Effector memory CD4-positive, alpha-beta T cell (primary cell): ENCODE results near the gene LCK.
A peak's percentile ranks its signal among the peaks of the same experiment; 100 is the strongest.

Source experiments
- DNase-seq, 3 donors: peaks; one replicate each; pipeline ENCODE4 v3.0.0-alpha.2; 2020
- H3K27ac ChIP-seq: 2 replicates; pipeline ENCODE4 v1.7.0; 2013; ENCODE audit warnings: mild to moderate bottlenecking, low read length, moderate library complexity; ENCODE audit not compliant: insufficient read depth, poor library complexity, severe bottlenecking
- H3K27me3 ChIP-seq: replicated peaks from 2 replicates; pipeline ENCODE4 v1.7.0; 2013; ENCODE audit warnings: mild to moderate bottlenecking, low read length; ENCODE audit not compliant: insufficient read depth, control insufficient read depth, poor library complexity, severe bottlenecking
- H3K36me3 ChIP-seq: 2 replicates; pipeline ENCODE4 v1.7.0; 2013; ENCODE audit warnings: mild to moderate bottlenecking, low read length, moderate library complexity; ENCODE audit not compliant: control insufficient read depth, insufficient read depth
- H3K4me1 ChIP-seq: 2 replicates; pipeline ENCODE4 v1.7.0; 2013; ENCODE audit warnings: low read length, mild to moderate bottlenecking; ENCODE audit not compliant: control insufficient read depth, insufficient read depth, poor library complexity, severe bottlenecking
- H3K4me3 ChIP-seq: 2 replicates; pipeline ENCODE4 v1.7.0; 2013; ENCODE audit warnings: low read length, low read depth, mild to moderate bottlenecking; ENCODE audit not compliant: insufficient read depth, poor library complexity, severe bottlenecking
- H3K9me3 ChIP-seq: 2 replicates; pipeline ENCODE4 v1.7.0; 2013; ENCODE audit warnings: mild to moderate bottlenecking, low read length, moderate library complexity; ENCODE audit not compliant: control insufficient read depth
- total RNA-seq, 3 donors: gene quantifications; one replicate each; lab custom pipeline; 2026; lab: John Stamatoyannopoulos, UW

Gene LCK
- 324 to 464 (median 375) reads per million in 3 donors for total RNA-seq

DNA sequence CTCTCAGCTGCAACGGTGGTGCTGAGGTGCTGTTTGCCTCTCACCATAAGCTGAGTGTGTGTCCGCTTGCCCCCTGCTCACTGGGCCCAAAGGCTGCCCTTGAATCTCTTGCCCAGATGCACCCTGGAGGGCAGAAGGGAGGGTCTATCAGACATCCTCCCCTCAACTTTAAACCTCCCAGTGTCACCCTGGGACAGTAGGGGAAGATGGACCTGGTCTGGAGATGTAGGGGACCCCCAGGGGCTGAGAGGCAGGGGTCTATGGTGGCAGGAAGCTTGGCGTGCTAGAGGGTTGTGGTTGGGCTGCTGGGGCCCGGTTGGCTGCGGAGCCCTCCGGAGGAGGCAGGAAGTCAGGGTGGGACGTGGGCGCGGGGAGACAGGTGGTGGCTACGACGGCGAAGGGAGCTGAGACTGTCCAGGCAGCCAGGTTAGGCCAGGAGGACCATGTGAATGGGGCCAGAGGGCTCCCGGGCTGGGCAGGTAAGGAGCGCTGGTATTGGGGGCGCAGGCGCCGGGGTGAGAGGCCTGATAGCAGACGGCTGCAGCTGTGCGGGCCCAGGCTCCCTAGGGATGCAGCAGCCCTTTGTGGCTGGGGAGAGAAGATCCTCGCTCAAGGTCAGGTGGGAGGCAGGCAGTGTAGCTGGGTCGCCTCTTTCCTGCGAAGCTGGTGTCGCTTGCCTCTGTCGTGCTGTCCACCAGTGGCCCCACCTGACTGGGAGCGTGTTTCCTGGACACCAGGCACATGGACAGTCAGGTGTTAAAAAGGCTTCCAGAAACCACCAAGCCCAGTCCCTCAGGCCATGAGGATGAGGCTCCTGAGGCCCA is at the start of gene LCK:
Gene LCK (plus strand): TSS at position 373 of the 824 bp plus-strand sequence. CDS start 23,065 bp downstream, outside the sequence.
- Histone ChIP-seq H3K4me3 (peak within 1 kb of the TSS; percentile 80), H3K4me1 (peaks cover 60% of the 10 kb centered on the region), H3K9me3 (no peaks in the 10 kb centered on the region), H3K36me3 (no peaks in the 10 kb centered on the region), H3K27ac (peak within 1 kb of the TSS; percentile 92), H3K27me3 (no peaks in the 10 kb centered on the region)
- peak; percentile 33 to 42 (median 41) for DNase-seq

DNA sequence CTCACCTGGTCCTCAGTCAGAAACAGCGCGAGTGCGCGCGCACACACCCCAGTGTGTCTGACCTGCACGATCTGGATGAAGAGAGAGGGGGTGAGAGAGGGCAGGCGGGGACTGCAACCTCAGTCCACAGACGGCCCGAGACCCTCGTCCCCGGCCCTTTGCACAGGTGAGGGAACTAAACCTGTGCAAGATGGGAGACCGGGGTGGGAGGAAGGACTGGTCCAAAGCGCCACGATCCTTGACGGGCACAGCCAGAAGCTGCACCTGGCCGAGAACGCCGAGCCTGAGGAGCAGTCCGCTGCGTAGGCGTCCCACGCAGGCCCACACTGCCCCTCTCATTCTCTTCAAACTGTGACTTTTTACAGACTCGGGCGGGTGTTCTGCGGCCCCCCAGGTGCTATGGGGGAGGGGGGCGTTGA is 46.1 kb upstream of the LCK start:
- peak overlapping the region; percentile 75 for H3K27ac ChIP-seq
- DNase-seq: no peak
- peak overlapping the region; percentile 74 for H3K4me3 ChIP-seq
- H3K9me3 ChIP-seq: no peaks in the 10 kb centered on the region
- no peaks in the 10 kb centered on the region for H3K27me3 ChIP-seq
- no peaks in the 10 kb centered on the region for H3K36me3 ChIP-seq
- H3K4me1 ChIP-seq: peaks cover 27% of the 10 kb centered on the region

DNA sequence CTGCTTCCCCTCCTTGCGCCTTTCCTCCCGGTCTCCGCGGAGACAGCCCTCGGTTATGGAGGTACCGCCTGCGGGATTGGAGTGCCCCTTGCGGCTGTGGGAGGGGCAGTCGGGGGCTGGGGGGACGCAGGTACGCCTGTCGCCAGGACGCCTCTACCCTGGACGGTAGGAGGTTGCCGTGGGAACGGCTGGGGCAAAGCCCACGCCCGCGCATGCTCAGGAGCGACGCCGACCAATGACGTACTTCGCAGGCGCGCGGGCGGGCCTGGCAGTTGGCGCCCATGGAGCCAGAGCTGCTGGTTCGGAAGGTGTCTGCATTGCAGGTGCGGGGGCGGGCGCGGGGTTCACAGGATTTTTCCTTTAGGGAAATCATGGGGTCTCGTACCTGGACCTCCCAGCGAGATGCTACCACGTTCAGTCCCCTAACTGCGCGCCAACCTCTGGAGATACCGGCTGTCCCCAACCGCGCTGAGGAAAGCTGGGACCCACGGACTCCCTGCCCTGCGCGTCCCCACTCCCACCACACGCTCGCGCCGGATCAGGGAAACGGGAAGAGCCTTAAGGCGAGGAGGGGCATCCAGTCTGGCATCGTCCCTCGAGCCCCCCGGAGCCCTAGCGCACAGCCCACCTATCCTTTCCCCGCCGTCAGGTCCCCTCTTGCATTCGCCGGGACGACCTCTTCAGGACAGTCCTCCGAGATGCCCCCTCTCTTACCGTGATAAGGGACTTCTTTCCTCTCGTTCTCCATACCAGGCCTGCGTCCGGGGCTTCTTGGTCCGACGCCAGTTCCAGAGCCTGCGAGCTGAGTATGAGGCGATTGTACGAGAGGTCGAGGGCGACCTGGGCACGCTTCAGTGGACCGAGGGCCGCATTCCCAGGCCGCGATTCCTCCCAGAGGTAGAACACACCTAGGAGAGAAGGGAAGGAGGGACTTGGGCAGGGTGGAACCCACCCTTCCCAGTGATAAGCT is 45.4 kb upstream of the LCK start, which contains the start of gene IQCC:
Gene IQCC (plus strand): TSS at position 271 of the 970 bp plus-strand sequence. CDS start 11 bp downstream, at position 282.
- Histone ChIP-seq H3K36me3 (no peaks in the 10 kb centered on the region), H3K4me1 (peaks cover 24% of the 10 kb centered on the region), H3K9me3 (no peaks in the 10 kb centered on the region), H3K27ac (peak within 1 kb of the TSS; percentile 75), H3K27me3 (no peaks in the 10 kb centered on the region), H3K4me3 (peak within 1 kb of the TSS; percentile 74)
- peak; percentile 73 to 83 (median 77) for DNase-seq

DNA sequence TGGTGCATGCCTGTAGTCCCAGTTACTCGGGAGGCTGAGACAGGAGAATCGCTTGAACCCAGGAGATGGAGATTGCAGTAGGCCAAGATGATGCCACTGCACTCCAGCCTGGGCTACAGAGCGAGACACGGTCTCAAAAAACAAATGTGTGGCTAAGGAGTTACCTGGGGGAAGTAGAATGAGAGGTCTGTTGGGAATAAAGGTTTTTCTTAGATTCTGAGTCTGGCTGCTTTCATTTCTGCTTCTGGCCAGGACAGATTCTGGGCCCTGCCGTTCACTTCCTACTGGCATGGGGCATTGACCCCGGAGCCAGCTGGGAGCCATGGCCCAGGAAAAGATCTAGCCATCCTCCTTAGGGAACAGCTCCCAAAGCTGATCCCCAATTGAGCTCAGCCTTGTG is 42.6 kb upstream of the LCK start:
- Histone ChIP-seq H3K27me3 (no peaks in the 10 kb centered on the region), H3K4me1 (peaks cover 14% of the 10 kb centered on the region), H3K4me3 (no peak overlapping the region), H3K9me3 (no peaks in the 10 kb centered on the region), H3K27ac (no peak overlapping the region), H3K36me3 (no peaks in the 10 kb centered on the region)
- DNase-seq: no peak

DNA sequence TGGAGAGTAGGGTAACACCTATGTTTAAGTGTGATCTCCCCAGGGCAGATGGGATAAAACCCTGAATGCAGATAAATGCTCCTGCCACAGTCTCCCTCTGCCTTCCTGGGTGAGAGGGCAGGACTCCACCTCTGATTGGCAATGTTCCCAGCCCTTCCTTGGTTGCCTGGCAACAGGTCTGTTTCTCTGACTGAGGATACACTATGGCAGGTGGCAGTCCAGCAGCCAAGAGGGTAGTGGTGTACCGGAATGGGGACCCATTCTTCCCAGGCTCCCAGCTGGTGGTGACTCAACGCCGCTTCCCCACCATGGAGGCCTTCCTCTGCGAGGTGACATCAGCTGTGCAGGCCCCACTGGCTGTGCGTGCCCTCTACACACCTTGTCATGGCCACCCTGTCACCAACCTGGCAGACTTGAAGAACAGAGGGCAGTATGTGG is 42.2 kb upstream of the LCK start, which contains the start of gene DCDC2B:
Gene DCDC2B (plus strand): TSS at position 199 of the 438 bp plus-strand sequence. CDS start 5 bp downstream, at position 204.
- Histone ChIP-seq H3K27me3 (no peaks in the 10 kb centered on the region), H3K4me1 (peaks cover 14% of the 10 kb centered on the region), H3K36me3 (no peaks in the 10 kb centered on the region), H3K4me3 (no peak within 1 kb of the TSS), H3K9me3 (no peaks in the 10 kb centered on the region), H3K27ac (no peak within 1 kb of the TSS)
- no peak for DNase-seq

DNA sequence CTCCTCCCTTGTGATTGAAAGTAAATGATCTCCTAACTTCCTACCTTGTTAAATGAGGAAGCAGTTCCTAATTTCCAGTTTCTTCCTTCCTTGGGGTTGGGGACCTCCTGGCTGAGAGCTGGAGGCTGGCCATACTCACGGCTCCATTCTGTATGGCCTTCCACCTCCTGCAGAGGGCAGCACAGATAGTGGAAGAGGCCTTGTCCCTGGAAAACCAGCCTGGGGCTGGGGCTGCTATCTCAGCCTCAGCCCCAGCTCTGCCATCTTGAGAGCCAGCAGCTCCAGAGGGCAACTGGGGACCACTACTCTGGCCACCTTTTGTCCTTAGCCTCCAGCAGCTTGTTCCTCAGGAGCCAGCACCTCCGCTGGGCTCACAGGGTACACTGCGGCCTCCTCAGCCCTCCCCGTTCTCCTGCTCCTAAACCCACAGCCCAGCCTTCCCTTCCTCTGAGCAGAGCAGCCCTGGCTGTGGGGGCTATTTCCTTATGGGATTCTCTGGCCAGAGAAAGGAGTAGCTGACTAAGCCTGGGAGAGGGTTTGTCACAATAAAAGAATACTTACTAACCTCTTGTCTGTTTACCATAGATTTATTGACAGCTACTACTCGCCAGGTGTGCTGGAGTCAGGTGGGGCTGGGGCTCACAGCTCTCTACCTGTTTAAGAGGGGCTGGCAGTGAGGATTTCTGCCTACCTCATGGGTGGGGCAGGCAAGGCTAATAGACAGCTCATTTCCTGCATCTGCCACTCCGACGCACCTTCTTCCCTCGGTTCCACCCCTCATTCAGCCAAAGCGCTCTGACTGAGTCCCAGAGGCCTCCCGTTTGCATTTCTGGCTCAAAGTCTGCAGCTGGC is 35.2 kb upstream of the LCK start:
- H3K27ac ChIP-seq: peak overlapping the region; percentile 6
- no peak overlapping the region for H3K4me3 ChIP-seq
- peak; percentile 21 to 40 (median 29) for DNase-seq
- peaks cover 13% of the 10 kb centered on the region for H3K4me1 ChIP-seq
- no peaks in the 10 kb centered on the region for H3K9me3 ChIP-seq
- no peaks in the 10 kb centered on the region for H3K27me3 ChIP-seq
- H3K36me3 ChIP-seq: peaks cover 12% of the 10 kb centered on the region

DNA sequence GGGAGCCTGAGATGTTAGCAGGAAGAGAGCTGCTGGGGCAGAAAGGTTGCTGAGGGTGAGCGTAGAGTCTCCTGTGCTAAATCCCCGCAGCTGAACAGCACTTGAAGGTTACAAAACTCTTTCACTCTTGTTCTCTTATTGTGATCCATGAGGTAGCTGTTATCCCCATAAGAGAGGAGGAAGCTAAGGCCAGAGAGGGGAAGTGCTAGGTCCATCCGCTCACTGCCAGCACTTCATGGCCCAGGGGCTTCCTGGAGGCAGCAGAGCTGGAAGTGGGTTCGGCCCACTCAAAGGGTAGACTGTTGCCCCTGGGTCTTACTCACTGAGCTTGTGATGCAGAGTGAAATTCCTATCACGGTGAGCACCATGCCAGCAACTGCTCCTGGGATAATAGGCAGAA is 34.5 kb upstream of the LCK start:
- peaks cover 19% of the 10 kb centered on the region for H3K4me1 ChIP-seq
- H3K36me3 ChIP-seq: peaks cover 12% of the 10 kb centered on the region
- no peak overlapping the region for H3K4me3 ChIP-seq

DNA sequence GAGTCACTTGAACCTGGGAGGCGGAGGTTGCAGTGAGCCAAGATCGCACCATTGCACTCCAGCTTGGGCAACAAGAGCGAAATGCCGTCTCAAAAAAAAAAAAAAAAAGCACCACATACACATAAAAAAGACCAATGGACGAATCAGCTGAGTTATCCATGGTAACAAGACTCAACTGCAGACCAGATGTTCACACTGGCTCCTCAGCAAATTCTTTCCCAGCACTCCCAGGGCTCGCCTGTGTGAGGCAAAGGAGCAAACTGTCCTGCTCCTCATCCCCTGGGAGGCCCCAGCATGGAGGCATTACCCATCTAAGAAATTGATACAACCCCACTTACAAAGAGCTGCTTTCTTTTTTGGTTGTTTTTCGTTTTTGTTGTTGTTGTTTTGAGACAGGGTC is 32.0 kb upstream of the LCK start:
- H3K4me1 ChIP-seq: peaks cover 31% of the 10 kb centered on the region
- no peaks in the 10 kb centered on the region for H3K27me3 ChIP-seq
- no peak for DNase-seq
- peaks cover 12% of the 10 kb centered on the region for H3K36me3 ChIP-seq
- no peaks in the 10 kb centered on the region for H3K9me3 ChIP-seq
- H3K4me3 ChIP-seq: no peak overlapping the region
- H3K27ac ChIP-seq: no peak overlapping the region

More for the DNA sequence above, 34.5 kb upstream of the LCK start:
- Histone ChIP-seq H3K27ac (no peak overlapping the region), H3K27me3 (no peaks in the 10 kb centered on the region), H3K9me3 (no peaks in the 10 kb centered on the region)
- no peak for DNase-seq
